GM19099 (cell line): ENCODE measurements around the gene SCYGR5.
"Not testable (repeated sequence)": the region's sequence is repeated elsewhere in the genome, so short reads cannot be mapped to it uniquely, and the experiment has no call there.

Source experiments
- POLR2A ChIP-seq: IDR thresholded peaks from 3 replicates; pipeline ENCODE4 v1.6.1; 2011; ENCODE audit warnings: low read depth; ENCODE audit not compliant: insufficient read length; ENCODE audit errors: extremely low read depth

SCYGR5 gene

GRCh38 chr2:227666631-227667170 lies at the start of gene SCYGR5:
SCYGR5 (plus strand) TSS chr2:227666804; CDS start chr2:227666804, 0 bp downstream.
- TF ChIP-seq POLR2A, result not testable (repeated sequence)

- no peak for TF ChIP-seq POLR2A
Observed at GRCh38 chr2:227617316-227618230, 49.0 kb upstream of the SCYGR5 start, which contains the start of gene SCYGR4. SCYGR4 (plus strand) TSS chr2:227617498; CDS start chr2:227617498, 0 bp downstream.

- TF ChIP-seq POLR2A, result no peak
Observed at GRCh38 chr2:227623226-227623625, 43.4 kb upstream of the SCYGR5 start.

GRCh38 chr2:227625420-227625819 lies 41.2 kb upstream of the SCYGR5 start:
- no peak for TF ChIP-seq POLR2A

- TF ChIP-seq POLR2A, result no peak
Observed at GRCh38 chr2:227626580-227627151, 39.9 kb upstream of the SCYGR5 start.

- TF ChIP-seq POLR2A, result no peak
Observed at GRCh38 chr2:227627769-227628168, 38.8 kb upstream of the SCYGR5 start.

GRCh38 chr2:227629435-227629834 lies 37.2 kb upstream of the SCYGR5 start:
- no peak for TF ChIP-seq POLR2A

GRCh38 chr2:227630322-227630721 lies 36.3 kb upstream of the SCYGR5 start:
- TF ChIP-seq POLR2A, result no peak

GRCh38 chr2:227632827-227633226 lies 33.8 kb upstream of the SCYGR5 start:
- TF ChIP-seq POLR2A, result no peak

- TF ChIP-seq POLR2A, result no peak
Observed at GRCh38 chr2:227634201-227634600, 32.4 kb upstream of the SCYGR5 start.

GRCh38 chr2:227642656-227643055 lies 23.9 kb upstream of the SCYGR5 start:
- no peak for TF ChIP-seq POLR2A

GRCh38 chr2:227643990-227644551 lies 22.5 kb upstream of the SCYGR5 start:
- TF ChIP-seq POLR2A, result no peak

GRCh38 chr2:227653419-227653818 lies 13.2 kb upstream of the SCYGR5 start:
- TF ChIP-seq POLR2A, result no peak

GRCh38 chr2:227654426-227654825 lies 12.2 kb upstream of the SCYGR5 start:
- no peak for TF ChIP-seq POLR2A

GRCh38 chr2:227655454-227655853 lies 11.2 kb upstream of the SCYGR5 start:
- no peak for TF ChIP-seq POLR2A
